ENCODE measurements around the gene FAM219B. TPM values are rescaled to one million over a fixed set of nuclear protein-coding genes. Genes with fewer than 3 reads are reported as not detected.

FAM219B gene
- total and polyA plus RNA-seq, 10 of the 15 experiments (the other 5 are each of a cell fraction or from before 2014, with no cell fraction given): 7.6 to 53.2 (median 29.4) TPM

DNA sequence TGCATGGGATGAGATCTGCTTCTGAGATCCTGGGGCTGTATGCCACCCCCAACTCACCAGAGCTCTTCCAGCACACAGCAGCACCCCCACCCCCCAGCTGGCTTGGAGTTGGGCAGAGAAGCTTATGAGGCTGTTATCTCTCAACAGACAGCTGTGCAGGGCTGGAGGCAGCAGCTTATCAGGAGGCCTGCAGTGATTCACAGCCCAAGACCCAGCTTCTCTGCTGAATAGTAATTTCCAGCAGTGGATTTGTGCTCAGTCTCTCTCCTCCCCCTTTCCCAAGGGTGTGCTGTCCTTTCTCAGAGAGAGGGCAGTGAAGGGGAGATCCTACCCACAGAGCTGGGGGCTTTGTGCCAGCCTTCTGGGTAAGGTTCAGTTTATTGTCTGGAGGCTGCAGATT lies 47.9 kb upstream of the FAM219B start:
- intact Hi-C loops (cut with micrococcal nuclease; ENCODE audit: unreplicated experiment) (no loop called here), in situ Hi-C loops (cut with MboI) (no loop called here)
- Histone ChIP-seq H3K4me3 (no peak overlapping the region), H3K9me3 (replicated peaks; ENCODE audit: control insufficient read depth, insufficient read depth, low read length) (no peaks in the 10 kb centered on the region), H3K9ac (ENCODE audit: control insufficient read depth, insufficient read depth, low read length) (no peak overlapping the region), H4K20me1 (ENCODE audit: control insufficient read depth, insufficient read depth) (no peaks in the 10 kb centered on the region), H3K4me2 (ENCODE audit: control insufficient read depth, insufficient read depth) (no peak overlapping the region; the same call in 1 of the 2 replicates), H2AFZ (ENCODE audit: control insufficient read depth, low read depth, low read length) (no peak overlapping the region), H3K79me2 (ENCODE audit: control insufficient read depth, insufficient read depth, low read length) (no peaks in the 10 kb centered on the region; the same call in 1 of the 2 replicates), H3K4me1 (ENCODE audit: control insufficient read depth, insufficient read depth, low read length) (peaks cover 25% of the 10 kb centered on the region), H3K27ac (ENCODE audit: control insufficient read depth, insufficient read depth) (no peak overlapping the region), H3K36me3 (ENCODE audit: control insufficient read depth in 2 of 2, insufficient read depth in 2 of 2, low read length in 1 of 2) (no peaks in the 10 kb centered on the region), H3K27me3 (replicated peaks in 1 of 2; ENCODE audit: control insufficient read depth in 2 of 2, insufficient read depth in 2 of 2, low read length in 1 of 2) (peaks cover 8 to 15% of the 10 kb centered on the region in 2 experiments)
- no peak for DNase-seq (ENCODE audit: low read depth, low spot score)
- BruUV-seq (replicated peaks): no TSS peak
- RAD21 ChIA-PET (ENCODE audit: unreplicated experiment): interaction anchor here (0.9 to 1.2 kb wide), 2 partner anchors 183 to 265 kb away, joined by 3 read pairs; no protein-coding TSS in a partner anchor
- CTCF ChIA-PET: interaction anchor here (0.7 to 4.0 kb wide), 13 partner anchors 18 to 319 kb away, joined by 3 to 22 read pairs (median 3); partner anchors contain the start of gene FAM219B
- FAIRE-seq: no peak
- POLR2A ChIA-PET: no interaction called here
- ATAC-seq: no peak
- SMC1A ChIA-PET (ENCODE audit: uncharacterized antibody, unreplicated experiment): interaction anchor here (0.7 to 1.9 kb wide), 4 partner anchors 15 to 69 kb away, joined by 3 to 5 read pairs (median 4); partner anchors contain the start of gene PPCDC
- TF ChIP-seq, protein P1, sequence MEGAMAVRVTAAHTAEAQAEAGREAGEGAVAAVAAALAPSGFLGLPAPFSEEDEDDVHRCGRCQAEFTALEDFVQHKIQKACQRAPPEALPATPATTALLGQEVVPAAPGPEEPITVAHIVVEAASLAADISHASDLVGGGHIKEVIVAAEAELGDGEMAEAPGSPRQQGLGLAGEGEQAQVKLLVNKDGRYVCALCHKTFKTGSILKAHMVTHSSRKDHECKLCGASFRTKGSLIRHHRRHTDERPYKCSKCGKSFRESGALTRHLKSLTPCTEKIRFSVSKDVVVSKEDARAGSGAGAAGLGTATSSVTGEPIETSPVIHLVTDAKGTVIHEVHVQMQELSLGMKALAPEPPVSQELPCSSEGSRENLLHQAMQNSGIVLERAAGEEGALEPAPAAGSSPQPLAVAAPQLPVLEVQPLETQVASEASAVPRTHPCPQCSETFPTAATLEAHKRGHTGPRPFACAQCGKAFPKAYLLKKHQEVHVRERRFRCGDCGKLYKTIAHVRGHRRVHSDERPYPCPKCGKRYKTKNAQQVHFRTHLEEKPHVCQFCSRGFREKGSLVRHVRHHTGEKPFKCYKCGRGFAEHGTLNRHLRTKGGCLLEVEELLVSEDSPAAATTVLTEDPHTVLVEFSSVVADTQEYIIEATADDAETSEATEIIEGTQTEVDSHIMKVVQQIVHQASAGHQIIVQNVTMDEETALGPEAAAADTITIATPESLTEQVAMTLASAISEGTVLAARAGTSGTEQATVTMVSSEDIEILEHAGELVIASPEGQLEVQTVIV (IDR thresholded peaks at IDR 0.05; ENCODE audit: borderline replicate concordance, partially characterized antibody): no peak
- TF ChIP-seq POU2F2 (IDR thresholded peaks at IDR 0.05; ENCODE audit: borderline replicate concordance, low read depth, low read length) (no peak), ZNF24 (IDR thresholded peaks at IDR 0.05) (no peak), CHD2 (IDR thresholded peaks at IDR 0.05; ENCODE audit: borderline replicate concordance, low read depth, low read length) (no peak), SIX5 (IDR thresholded peaks at IDR 0.05; ENCODE audit: low read depth, low read length, severe bottlenecking) (no peak), HDAC2 (IDR thresholded peaks at IDR 0.05) (no peak), SIN3A (IDR thresholded peaks at IDR 0.05; ENCODE audit: low read depth, low read length) (no peak), CREM (IDR thresholded peaks at IDR 0.05; ENCODE audit: low read depth) (no peak), POLR2AphosphoS2 (IDR thresholded peaks at IDR 0.05; ENCODE audit: low read depth, low read length) (no peak), PML (IDR thresholded peaks at IDR 0.05; ENCODE audit: low read length) (no peak), TBL1XR1 (IDR thresholded peaks at IDR 0.05; ENCODE audit: low read depth, low read length) (no peak), CHD4 (IDR thresholded peaks at IDR 0.05) (no peak), CBX5 (IDR thresholded peaks at IDR 0.05; ENCODE audit: low read depth) (no peak)
- TF ChIP-seq, protein P2, sequence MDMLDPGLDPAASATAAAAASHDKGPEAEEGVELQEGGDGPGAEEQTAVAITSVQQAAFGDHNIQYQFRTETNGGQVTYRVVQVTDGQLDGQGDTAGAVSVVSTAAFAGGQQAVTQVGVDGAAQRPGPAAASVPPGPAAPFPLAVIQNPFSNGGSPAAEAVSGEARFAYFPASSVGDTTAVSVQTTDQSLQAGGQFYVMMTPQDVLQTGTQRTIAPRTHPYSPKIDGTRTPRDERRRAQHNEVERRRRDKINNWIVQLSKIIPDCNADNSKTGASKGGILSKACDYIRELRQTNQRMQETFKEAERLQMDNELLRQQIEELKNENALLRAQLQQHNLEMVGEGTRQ (IDR thresholded peaks at IDR 0.05; ENCODE audit: borderline replicate concordance, low read depth, low read length): no peak
- TF ChIP-seq, protein P3, sequence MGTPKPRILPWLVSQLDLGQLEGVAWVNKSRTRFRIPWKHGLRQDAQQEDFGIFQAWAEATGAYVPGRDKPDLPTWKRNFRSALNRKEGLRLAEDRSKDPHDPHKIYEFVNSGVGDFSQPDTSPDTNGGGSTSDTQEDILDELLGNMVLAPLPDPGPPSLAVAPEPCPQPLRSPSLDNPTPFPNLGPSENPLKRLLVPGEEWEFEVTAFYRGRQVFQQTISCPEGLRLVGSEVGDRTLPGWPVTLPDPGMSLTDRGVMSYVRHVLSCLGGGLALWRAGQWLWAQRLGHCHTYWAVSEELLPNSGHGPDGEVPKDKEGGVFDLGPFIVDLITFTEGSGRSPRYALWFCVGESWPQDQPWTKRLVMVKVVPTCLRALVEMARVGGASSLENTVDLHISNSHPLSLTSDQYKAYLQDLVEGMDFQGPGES (IDR thresholded peaks at IDR 0.05): no peak
- TF ChIP-seq, protein P4, sequence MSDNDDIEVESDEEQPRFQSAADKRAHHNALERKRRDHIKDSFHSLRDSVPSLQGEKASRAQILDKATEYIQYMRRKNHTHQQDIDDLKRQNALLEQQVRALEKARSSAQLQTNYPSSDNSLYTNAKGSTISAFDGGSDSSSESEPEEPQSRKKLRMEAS (IDR thresholded peaks at IDR 0.05; ENCODE audit: low read depth, low read length): no peak
- TF ChIP-seq, protein P5, sequence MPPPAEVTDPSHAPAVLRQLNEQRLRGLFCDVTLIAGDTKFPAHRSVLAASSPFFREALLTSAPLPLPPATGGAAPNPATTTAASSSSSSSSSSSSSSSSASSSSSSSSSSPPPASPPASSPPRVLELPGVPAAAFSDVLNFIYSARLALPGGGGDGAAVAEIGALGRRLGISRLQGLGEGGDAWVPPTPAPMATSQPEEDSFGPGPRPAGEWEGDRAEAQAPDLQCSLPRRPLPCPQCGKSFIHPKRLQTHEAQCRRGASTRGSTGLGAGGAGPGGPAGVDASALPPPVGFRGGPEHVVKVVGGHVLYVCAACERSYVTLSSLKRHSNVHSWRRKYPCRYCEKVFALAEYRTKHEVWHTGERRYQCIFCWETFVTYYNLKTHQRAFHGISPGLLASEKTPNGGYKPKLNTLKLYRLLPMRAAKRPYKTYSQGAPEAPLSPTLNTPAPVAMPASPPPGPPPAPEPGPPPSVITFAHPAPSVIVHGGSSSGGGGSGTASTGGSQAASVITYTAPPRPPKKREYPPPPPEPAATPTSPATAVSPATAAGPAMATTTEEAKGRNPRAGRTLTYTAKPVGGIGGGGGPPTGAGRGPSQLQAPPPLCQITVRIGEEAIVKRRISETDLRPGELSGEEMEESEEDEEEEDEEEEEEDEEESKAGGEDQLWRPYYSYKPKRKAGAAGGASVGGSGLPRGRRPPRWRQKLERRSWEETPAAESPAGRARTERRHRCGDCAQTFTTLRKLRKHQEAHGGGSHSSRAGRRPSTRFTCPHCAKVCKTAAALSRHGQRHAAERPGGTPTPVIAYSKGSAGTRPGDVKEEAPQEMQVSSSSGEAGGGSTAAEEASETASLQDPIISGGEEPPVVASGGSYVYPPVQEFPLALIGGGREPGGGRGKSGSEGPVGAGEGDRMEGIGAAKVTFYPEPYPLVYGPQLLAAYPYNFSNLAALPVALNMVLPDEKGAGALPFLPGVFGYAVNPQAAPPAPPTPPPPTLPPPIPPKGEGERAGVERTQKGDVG (CRISPR knock-in tag; IDR thresholded peaks at IDR 0.05): no peak

Data from GM12878 (cell line).